Measurements from ENCODE around the gene SLC39A11.

SLC39A11 gene

GRCh38 chr17:72972263-72972951, 120.1 kb downstream of the SLC39A11 start:
- DNase-seq = no peak

DNA sequence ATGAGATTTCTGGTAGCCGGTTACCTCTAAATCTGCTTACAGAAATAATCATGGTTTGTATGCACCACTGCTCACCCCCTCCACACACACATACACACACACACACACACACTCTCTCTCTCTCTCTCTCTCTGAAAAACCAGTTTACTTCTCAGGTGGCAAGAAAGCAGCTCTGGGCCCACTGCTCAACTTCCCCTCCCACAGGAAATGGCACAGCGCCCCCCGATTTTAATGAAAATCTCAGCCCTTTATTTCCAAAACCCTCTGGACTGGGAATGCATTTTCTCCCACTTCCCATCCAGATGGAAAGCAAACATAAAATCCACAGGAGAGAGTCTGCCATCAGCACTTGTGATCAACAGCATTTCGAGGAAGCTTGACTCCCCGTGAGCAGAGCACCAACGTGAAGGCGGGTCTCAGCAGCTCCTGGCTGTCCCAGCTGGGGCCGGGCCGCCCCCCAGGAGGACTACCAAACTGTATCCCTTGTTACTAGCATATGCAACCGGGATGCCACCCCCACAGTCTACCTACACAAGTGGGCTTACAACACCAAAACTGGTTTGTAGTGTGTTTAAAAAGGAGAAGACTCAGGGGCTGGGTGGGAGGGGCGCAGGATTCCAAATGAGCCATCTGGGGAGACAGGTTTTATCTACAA, 121.1 kb downstream of the SLC39A11 start:
- DNase-seq = no peak

DNA sequence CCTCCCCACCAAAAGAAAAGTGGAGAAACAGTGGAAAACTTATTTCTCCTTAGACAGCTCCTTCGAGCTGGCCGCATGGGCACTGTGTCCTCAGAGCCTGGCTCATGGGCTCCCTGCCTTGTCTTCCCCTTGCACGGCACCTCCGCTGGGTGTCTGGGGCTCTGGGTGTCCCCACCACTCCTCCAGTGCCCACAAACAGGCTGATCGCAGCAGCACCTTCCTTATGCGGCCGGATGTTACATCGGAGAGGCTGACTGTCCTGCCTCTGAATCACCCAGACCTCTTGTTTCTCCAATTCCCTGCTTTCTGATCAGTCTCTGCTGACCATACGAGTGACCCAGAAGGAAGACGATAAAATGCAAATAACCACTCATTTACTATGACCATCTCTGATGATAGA, 121.7 kb downstream of the SLC39A11 start:
- DNase-seq = no peak

DNA sequence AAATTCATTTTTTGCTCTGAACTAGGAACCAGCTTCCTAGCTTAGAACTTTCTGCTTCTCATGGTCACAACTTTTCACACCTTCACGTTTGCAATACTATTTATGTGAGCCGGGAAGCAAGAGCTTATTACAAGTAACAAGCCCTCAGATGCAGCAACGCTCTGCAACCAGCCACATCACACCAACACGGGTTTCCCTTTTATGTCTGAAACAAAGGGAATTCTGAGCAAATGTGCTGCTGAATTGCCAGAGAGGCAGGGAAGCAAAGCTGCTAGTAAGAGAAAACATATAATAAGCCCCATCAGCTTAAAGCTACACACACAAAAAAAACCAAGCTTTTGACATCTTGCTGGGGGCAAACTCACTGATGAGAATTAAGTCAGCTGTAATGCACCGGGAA, 122.2 kb downstream of the SLC39A11 start:
- no peak for DNase-seq

- no peak for DNase-seq
Observed at GRCh38 chr17:72969293-72969906, 123.1 kb downstream of the SLC39A11 start.

DNA sequence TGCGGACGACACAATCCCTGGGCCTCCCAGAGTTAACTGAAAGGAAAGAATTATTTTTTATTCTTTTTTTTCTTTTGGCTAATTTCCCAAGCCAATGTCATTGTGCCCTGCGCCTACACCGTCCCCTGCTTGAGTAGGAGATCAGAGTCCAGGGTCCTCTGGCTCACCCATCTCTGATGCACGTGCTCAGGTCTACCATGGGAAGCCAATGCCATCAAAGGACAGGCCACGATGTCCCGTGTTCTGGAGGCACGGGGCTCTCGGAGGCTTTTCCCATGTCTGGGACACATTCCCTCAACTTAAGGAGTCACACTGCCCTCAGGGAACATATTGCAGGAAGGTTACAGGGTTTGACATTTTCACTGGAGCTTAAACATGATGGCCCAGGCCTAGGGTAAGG, 123.7 kb downstream of the SLC39A11 start:
- no peak for DNase-seq

DNA sequence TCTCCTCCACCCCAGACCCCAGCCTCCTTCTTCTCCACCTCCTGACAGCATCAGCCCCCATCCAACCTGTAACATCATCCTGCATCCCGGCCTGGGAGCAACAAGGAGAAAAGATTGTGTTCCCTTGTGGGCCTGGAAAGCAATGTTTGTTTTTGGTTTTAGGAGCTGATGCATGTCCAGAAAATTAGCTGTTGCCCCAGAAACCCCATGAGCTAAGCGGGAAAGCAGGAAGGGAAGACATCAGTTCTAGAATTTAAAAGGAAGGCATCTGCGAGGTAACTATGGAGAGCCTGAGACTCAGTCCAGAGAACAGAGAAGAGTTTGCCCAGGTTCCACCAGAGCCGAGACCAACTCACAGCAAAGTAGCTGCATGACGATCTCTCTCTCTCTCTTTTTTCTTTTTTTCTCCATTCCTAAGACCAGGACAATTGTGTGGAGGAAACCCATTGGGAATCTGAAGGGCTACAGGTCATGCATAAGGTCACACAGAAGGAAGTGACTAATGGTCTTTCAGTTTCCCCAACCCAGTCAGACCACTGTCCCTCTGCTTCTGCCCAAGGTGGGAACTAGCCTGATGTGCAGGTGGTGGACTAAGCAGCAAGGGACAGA, 124.4 kb downstream of the SLC39A11 start:
- DNase-seq = no peak

DNA sequence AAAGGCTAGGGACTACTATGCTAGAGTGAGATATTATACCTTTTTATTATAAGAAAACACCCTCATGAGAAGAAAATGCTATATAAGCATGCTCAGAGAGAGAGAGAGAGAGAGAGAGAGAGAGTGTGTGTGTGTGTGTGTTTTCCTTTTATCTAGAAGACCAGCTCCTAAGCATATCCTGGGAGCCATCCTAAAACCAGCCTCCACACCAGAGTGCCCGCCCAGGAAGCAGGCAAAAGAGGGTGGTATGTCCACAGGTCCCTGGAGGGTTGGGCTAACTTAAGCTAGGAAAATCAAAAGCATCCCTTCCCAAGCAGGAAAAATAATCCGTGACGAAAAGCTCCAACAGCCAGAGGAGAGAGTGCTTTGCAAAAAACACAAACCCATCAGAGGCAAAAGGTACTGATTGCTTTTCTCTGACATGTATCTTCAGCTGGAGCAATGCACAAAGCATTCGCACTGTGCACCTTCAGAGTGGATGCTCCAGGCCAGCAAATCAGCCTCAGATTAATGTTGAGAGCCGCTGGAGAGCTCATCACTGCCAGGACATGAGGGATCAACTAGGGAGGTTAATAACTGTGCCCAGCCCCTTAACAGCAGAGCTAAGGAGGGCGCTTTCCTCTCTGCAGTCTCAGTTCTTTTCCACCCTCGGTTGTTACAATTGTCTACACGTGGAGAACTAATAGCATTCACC, 125.1 kb downstream of the SLC39A11 start:
- DNase-seq = no peak

- DNase-seq = no peak
Observed at GRCh38 chr17:72962106-72962505, 130.4 kb downstream of the SLC39A11 start.

DNA sequence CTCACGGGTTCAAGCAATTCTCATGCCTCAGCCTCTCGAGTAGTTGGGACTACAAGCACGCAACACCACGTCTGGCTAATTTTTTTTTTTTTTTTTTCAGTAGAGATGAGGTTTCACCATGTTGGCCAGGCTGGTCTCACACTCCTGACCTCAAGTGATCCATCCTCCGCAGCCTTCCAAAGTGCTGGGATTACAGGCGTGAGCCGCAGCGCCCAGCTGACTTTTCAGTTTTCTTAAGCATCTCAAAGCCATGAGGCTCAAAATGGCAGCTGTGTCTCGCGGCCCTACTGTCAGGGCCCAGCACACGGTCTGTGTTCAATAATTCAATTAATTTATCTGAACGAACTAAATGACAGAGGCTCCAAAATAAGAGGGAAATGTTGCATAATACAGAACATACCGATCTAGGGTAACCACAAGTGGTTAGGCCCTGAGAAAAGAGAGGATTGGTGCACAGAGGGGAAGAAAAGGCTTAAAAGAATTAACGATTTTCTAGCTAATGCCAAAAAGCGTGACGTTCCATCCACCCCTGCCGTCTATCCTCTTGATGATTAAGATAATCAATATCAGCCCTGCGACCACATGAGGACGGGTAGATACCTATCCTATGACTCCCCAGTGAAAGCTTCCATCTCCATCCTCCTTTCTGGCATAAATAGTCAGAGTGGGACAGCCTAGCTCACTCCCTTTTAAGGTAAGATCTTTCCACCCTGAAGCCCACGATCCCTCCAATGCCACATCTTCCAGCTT, 136.9 kb downstream of the SLC39A11 start:
- DNase-seq = no peak

GRCh38 chr17:72954579-72954978, 137.9 kb downstream of the SLC39A11 start:
- DNase-seq = no peak

GRCh38 chr17:72953621-72954020, 138.9 kb downstream of the SLC39A11 start:
- no peak for DNase-seq

- no peak for DNase-seq
Observed at GRCh38 chr17:72952641-72953315, 139.7 kb downstream of the SLC39A11 start.

GRCh38 chr17:72952220-72952619, 140.3 kb downstream of the SLC39A11 start:
- DNase-seq = no peak

DNA sequence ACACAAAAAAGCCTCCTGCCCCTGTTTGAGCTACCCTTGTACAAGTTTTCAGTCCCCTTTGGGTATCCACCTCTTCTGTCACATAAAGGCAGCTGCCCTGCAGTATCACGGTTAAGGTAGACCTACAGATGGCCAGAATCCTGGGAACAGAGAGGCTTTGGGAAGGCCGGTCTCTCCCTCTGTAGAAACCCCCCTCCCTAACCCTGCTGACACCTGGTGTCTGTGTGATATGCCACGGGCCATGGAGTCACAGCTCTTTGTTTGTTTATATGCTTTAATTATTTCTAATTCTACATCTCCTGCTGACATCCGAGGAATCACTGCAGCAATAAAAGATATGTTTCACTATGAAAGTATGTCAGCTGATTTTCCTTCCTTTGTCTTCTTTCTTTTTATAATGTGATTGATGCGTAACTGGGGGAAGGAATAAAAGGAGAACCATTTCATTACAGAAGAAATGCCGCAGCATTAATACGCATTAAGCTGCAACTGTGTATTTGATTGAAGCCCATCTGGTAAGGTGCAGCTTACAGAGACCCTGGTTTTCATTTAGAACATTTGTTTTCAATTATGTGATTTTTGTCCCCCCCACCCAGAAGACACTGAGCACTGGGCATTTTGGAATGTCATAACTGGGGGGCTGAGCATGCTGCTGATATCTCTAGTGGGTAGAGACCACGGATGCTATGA, 142.1 kb downstream of the SLC39A11 start:
- DNase-seq = no peak

DNA sequence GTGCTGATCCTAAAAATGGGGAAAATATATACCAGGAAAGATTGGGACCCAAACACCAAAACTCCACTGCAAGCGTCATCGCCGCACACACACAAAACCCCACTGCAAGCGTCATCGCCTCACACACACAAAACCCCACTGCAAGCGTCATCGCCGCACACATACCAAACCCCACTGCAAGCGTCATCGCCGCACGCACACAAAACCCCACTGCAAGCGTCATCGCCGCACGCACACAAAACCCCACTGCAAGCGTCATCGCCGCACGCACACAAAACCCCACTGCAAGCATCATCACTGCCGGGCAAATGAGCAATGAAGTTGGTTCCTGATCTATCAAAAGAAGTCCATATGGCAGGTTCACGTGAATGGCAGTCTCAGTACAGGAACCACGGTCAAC, 144.4 kb downstream of the SLC39A11 start:
- DNase-seq = no peak

DNA sequence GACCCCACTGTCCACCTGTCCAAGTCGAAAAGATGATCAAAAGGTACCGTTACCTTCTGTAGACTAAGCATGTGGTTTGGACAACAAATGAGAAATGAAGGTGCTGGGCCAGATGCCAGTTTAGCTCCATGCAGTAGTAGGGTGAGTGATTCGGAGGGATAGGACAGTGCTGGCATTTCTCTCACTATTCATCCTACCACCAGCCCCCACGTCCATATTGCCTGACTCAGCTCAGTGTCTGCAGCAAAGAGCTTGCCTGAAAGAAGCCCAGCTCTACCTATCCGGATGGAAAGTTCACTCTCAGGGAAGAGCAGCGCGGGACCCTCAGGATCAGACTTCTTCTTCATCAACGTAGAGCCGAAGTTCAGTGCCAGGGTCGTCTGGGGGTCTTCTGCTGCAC, 145.0 kb downstream of the SLC39A11 start:
- DNase-seq = no peak

DNA sequence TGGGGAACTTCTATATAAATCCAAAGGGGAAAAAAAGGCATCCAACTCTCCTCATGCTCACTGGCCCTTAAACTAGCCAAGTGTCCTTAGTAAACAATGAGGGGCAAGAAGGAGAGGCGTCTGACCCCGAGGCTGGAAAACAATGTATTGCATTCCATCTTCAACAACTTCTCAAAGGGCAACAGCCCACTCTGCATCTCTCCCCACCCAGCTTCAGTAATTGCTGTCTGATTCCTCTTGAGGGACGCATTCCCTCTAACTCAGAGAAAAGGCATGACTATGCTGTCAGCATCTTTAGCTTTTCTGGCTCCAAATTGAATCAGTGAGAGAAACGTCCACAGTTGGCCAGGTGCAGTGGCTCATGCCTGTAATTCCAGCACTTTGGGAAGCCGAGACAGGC, 145.8 kb downstream of the SLC39A11 start:
- no peak for DNase-seq

DNA sequence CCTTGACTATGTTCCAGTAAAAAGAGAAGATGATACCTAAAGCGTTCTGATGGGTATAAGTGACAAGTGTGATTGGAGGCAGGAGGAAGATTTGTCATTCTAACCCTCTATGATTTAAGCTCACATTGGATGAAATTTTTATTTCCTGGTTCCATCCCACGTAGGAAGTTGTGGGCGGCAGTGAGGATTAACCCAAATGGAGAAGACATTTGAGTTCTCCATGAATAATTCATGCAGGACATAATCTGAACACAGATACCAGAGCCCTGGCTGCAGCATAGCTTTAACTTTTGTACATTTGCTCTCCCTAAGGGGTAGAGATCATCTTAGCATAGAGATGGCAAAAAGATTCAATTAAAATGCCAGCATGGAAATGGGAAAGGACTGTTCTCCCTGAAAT, 146.3 kb downstream of the SLC39A11 start:
- no peak for DNase-seq

DNA sequence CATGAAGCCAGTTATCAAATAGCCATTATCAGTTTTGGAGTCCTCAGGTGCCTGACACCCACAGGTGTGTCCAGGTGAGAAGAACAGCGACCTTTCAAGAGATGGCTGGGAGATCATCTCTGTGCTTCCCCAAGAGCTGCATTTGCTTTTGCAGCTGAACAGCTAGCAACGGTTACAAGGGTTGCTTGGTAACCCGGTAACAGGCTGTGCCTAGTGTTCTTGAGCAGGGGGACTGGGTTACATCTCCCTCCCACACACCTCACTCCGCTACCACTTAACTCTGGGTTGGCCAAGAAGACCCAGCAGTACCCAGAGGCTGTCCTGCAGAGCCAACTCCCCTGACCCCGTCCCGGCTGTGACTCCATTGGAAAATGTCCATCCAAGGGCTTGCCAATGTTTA, 147.0 kb downstream of the SLC39A11 start:
- no peak for DNase-seq
